GM18858 (cell line): Measurements from ENCODE around the gene NCOA4.
"Not testable (repeated sequence)": the region's sequence is repeated elsewhere in the genome, so short reads cannot be mapped to it uniquely, and the experiment has no call there.

Source experiments
- ATAC-seq: cut with Tn5 transposase; IDR thresholded peaks from one replicate; pipeline ENCODE4 v1.9.1; 2021; ENCODE audit not compliant: unreplicated experiment

Gene NCOA4

DNA sequence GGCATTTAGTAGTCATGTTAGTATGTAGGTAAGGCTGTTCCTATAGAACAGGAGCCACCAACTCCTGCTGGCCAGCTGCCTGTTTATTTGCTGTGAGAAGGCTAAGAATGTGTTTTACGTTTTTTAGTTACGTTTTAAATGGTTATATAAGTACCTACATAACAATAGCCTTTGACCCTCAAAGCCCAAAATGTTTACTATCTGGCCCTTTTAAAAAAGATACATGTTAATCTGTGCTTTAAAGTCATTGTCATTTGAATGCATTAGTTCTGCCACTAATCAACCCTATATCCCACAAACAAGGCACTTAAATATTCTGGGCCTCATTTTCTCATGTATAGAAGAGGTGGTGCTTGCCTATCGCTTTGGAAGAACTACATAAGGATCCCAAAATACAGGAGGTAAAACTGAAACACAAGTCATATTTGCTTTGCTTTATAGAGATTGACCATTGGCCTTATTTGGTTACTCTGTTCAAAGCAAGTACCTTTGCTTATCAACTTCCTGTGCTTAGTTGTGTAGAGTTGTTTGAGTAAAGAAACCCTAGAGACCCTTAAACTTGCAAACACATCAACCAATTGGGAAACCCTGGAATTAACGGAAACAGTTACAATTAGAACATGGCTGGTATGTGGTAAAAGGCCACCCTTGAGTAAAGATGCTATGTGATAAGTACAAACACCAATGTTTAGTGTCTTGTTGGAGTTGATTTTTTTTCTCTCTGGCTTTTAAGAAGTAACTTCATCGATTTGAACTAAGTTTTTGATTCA, 32.2 kb downstream of the NCOA4 start:
- ATAC-seq: no peak

GRCh38 chr10:45997557-45997956, 32.9 kb downstream of the NCOA4 start:
- ATAC-seq: no peak

DNA sequence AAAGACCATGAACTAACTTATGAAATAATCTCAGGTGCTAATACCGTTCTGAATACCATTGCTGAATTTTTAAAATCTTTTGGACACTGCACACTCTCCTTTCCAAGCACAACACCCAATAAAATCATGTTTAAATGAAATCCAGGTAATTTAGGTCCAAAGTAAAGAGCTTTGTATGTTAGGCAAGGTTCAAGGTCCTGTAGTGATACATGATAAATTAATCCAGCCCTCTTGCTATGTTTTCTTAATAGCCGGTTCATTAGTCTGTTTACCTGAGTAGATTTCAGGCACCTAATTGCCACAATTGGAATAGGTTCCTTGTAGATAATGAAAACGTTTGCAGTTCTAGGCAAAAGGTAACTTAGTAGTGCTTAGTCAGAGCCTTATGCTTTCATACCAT, 44.8 kb downstream of the NCOA4 start:
- not testable (repeated sequence) for ATAC-seq

GRCh38 chr10:45984473-45984872, 46.0 kb downstream of the NCOA4 start:
- ATAC-seq: not testable (repeated sequence)

DNA sequence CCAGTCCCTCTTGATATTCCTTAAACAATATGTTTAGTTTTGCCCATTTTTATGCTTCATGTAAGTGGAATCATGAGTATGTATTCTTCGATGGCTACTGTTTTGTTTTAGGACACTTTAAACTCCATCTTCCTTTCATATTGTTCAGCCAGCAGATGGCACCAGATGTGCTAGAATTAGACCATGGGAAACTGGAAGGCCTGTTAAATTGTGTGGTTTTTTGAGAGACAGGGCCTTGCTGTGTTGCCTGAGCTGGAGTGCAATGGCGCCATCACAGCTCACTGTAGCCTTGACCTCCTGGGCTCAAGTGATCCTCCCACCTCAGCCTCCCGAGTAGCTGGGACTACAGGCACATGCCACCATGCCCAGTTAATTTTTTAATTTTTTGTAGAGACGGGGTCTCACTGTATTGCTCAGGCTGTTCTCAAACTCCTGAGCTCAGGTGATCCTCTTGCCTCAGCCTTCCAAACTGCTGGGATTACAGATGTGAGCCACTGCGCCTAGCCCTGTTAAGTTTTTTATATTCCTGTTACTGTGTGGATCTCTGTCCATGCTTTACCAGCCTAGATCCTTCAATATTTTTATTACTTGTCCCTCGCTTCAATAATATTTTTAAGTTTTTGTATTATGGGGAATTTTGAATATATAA, 46.8 kb downstream of the NCOA4 start:
- not testable (repeated sequence) for ATAC-seq

DNA sequence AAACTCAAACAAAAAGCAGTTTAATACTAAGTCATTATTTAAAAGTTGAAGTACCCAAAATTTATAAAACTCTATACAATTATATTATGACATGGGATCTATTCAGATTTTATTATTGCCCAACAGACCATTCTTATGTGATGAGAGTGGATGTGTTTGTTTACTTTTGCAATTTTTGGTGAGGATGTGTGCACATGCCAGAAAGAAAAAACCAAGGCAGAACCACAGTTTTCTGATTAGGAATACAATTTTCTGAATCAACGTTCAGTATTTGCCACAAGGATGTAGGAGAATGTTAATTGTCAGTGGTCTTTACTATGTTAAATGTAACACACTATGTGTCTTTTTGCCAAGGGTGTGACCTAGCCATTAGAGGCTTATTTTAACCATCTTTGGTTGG, 49.1 kb downstream of the NCOA4 start:
- ATAC-seq: not testable (repeated sequence)

DNA sequence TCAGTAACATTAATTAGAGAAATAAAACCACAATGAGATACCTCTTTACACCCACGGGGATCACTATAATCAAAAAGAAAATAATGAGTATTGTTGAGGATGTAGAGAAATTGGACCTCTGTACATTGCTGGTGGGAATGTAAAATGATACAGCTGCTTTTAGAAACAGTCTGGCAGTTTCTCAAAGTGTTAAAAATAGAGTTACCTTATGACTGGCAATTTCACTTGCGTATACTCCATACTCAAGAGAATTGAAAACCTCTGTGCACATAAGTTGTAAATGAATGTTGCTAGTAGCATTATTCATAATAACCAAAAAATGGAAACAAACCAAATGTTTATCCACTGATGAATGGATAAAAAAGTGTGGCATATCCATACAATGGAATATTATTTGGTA, 51.9 kb downstream of the NCOA4 start:
- peak; percentile 71 for ATAC-seq

DNA sequence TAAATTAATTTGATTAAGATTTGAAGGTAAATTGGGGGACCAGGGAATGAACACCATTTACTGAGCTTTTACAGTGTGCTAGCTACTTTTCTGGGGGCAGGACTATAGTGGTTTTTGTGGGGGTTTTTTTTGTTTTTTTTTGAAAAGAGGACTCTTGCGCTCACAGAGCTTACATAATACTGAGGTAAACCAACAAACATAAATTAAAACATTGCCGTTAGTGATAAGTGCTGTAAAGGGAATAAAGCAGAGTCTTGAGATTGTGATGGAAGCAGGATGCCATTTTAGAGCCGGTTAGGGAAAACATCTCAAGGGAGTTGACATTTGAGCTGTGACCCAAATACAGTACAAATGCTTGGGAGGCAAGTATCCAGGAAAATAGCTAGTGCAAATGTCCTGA, 56.4 kb downstream of the NCOA4 start:
- not testable (repeated sequence) for ATAC-seq

DNA sequence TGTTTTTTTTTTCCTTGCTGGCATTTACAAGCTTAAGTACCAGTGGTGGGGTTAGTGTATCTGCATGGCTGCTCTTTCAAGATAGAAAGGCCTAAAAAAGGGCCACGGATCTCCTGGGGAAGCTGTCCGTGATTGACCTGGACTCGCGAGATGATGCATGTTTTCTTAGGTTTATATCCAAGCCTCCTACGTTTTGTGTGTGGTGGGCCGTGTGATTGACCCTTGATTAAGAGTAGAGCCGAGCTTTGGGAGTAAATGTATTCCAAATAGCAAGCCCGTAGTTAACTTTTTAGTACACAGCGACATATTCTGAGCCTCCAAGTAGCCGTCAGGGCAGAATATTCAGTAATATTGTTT, 57.6 kb downstream of the NCOA4 start:
- not testable (repeated sequence) for ATAC-seq

- not testable (repeated sequence) for ATAC-seq
These were observed 58.2 kb downstream of the NCOA4 start, which contains the start of gene TIMM23 for GRCh38 chr10:45972106-45972812. TSS of gene TIMM23 (plus strand) at chr10:45972489. CDS start at chr10:45972625, 136 bp downstream.

DNA sequence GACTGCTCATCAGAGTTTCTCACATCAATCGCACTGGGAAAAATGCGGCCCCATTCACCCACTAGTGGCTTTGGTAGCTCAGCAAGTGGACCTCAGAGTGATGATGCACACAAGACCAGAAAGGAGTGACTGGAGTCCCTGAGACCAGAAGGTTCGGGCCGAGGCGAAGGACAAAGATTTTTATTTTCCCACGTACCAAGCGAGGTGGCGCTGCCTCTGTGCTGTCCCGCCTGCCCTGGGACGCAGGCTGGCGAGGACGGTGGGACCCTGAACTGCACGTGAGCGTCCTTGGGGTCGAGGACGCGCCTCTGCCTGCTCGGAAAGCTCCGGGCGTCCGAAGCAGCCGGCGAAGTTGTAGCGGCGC, 58.7 kb downstream of the NCOA4 start:
- not testable (repeated sequence) for ATAC-seq

DNA sequence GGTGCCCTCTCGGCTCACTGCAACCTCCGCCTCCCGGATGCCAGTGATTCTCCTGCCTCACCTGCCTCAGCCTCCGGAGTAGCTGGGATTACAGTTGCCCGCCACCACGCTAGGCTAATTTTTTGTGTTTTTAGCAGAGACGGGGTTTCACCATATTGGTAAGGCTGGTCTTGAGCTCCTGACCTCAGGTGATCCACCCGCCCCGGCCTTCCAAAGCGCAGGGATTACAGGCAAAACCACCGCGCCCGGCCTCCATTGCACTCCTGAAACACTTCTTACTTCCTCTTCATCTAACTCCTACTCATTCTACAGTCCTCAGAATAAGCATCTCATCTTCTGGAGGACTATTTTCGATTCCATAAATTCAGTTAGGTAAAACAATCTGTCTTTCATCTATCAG, 59.4 kb downstream of the NCOA4 start:
- not testable (repeated sequence) for ATAC-seq

GRCh38 chr10:45962686-45963452, 67.6 kb downstream of the NCOA4 start:
- not testable (repeated sequence) for ATAC-seq

- not testable (repeated sequence) for ATAC-seq
These were observed 72.5 kb downstream of the NCOA4 start for GRCh38 chr10:45957928-45958327.

DNA sequence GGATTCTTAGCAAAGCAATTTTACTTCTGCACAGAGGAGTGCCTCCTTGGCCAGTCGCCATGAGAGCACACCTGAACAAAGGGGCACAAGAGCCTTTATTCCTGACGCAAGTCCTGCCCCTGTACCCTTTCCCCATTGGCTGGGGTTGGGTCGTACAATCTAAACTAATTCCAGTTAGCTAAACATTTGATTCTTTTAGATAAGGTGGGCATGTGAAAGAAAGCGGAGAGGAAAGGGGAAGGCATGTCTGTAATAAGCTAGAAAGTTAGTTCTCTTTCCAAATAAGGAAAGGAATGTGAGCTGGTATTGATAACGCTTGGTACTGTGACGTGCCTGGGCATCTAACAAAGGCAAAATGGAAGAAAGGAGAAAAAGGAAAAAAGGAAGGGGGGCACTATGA, 73.8 kb downstream of the NCOA4 start:
- not testable (repeated sequence) for ATAC-seq
